Mesendoderm (in vitro differentiated cells): Measurements from ENCODE around the gene UBE2QL1. TPM values are rescaled to one million over a fixed set of nuclear protein-coding genes. Genes with fewer than 3 reads are reported as not detected.
A peak's percentile ranks its signal among the peaks of the same experiment; 100 is the strongest.

Source experiments
- DNase-seq: peaks from one replicate; pipeline ENCODE4 v3.0.0; 2013
- H2AK5ac ChIP-seq: 2 replicates; pipeline ENCODE4 v1.6.1; 2013; ENCODE audit warnings: low read length, inconsistent platforms
- H2BK120ac ChIP-seq: 2 replicates; pipeline ENCODE4 v1.6.1; 2013; ENCODE audit warnings: low read depth, mild to moderate bottlenecking, low read length, moderate library complexity, mixed read lengths
- H2BK15ac ChIP-seq: replicated peaks from 2 replicates; pipeline ENCODE4 v1.6.1; 2013; ENCODE audit warnings: low read depth, mild to moderate bottlenecking, moderate library complexity
- H2BK5ac ChIP-seq: 2 replicates; pipeline ENCODE4 v1.6.1; 2013; ENCODE audit warnings: low read length, inconsistent platforms
- H3K18ac ChIP-seq: 2 replicates; pipeline ENCODE4 v1.6.1; 2013; ENCODE audit warnings: mild to moderate bottlenecking, low read length, mixed read lengths
- H3K23ac ChIP-seq: one replicate; pipeline ENCODE4 v1.6.1; 2013; ENCODE audit warnings: low read length
- H3K27ac ChIP-seq: 2 replicates; pipeline ENCODE4 v1.5.1; 2013; ENCODE audit warnings: low read depth, mild to moderate bottlenecking, inconsistent platforms, low read length, moderate library complexity
- H3K27me3 ChIP-seq: 2 replicates; pipeline ENCODE4 v1.6.1; 2013; ENCODE audit warnings: low read length, control low read depth, mild to moderate bottlenecking, inconsistent platforms; ENCODE audit not compliant: insufficient read depth, poor library complexity
- H3K36me3 ChIP-seq: 2 replicates; pipeline ENCODE4 v1.6.1; 2013; ENCODE audit warnings: low read length, inconsistent platforms; ENCODE audit not compliant: control insufficient read depth, insufficient read depth
- H3K4ac ChIP-seq: one replicate; pipeline ENCODE4 v1.6.1; 2013; ENCODE audit warnings: low read depth, mild to moderate bottlenecking, low read length, moderate library complexity
- H3K4me1 ChIP-seq: 2 replicates; pipeline ENCODE4 v1.6.1; 2013; ENCODE audit warnings: low read depth, low read length, inconsistent platforms; ENCODE audit not compliant: control insufficient read depth
- H3K4me2 ChIP-seq: 2 replicates; pipeline ENCODE4 v1.6.1; 2013; ENCODE audit warnings: low read length
- H3K4me3 ChIP-seq: 2 replicates; pipeline ENCODE4 v1.5.1; 2013; ENCODE audit warnings: mild to moderate bottlenecking, low read length
- H3K56ac ChIP-seq: one replicate; pipeline ENCODE4 v1.6.1; 2013; ENCODE audit warnings: low read length
- H3K79me1 ChIP-seq: 2 replicates; pipeline ENCODE4 v1.6.1; 2013; ENCODE audit warnings: low read length, inconsistent platforms
- H3K79me2 ChIP-seq: 2 replicates; pipeline ENCODE4 v1.6.1; 2013; ENCODE audit warnings: mild to moderate bottlenecking, low read length; ENCODE audit not compliant: control insufficient read depth, insufficient read depth
- H3K9ac ChIP-seq: 2 replicates; pipeline ENCODE4 v1.6.1; 2013; ENCODE audit warnings: low read length, inconsistent platforms
- H4K5ac ChIP-seq: one replicate; pipeline ENCODE4 v1.6.1; 2013; ENCODE audit warnings: low read length
- H4K8ac ChIP-seq: one replicate; pipeline ENCODE4 v1.6.1; 2013; ENCODE audit warnings: low read depth, mild to moderate bottlenecking, control low read depth, low read length, moderate library complexity
- WGBS: extraction: QIAGEN DNeasy Blood & Tissue Kit; methylation state at CpG from one replicate; pipeline ENCODE4 v1.1.7; 2013; ENCODE audit warnings: low lambda C conversion rate, missing lambda C conversion rate; ENCODE audit not compliant: insufficient coverage; ENCODE audit errors: extremely low coverage; 5-methylcytosine and 5-hydroxymethylcytosine counted together
- polyA plus RNA-seq, 2 experiments: library from polyadenylated mRNA; stranded (reverse); fragments of 200-250 nt; gene quantifications; one replicate each; pipeline ENCODE4 v1.2.3, GENCODE V29; 2013

The UBE2QL1 gene
- 0.32 TPM for polyA plus RNA-seq (2013, experiment 1 of 2)
- polyA plus RNA-seq (2013, experiment 2 of 2): 0.36 TPM

DNA sequence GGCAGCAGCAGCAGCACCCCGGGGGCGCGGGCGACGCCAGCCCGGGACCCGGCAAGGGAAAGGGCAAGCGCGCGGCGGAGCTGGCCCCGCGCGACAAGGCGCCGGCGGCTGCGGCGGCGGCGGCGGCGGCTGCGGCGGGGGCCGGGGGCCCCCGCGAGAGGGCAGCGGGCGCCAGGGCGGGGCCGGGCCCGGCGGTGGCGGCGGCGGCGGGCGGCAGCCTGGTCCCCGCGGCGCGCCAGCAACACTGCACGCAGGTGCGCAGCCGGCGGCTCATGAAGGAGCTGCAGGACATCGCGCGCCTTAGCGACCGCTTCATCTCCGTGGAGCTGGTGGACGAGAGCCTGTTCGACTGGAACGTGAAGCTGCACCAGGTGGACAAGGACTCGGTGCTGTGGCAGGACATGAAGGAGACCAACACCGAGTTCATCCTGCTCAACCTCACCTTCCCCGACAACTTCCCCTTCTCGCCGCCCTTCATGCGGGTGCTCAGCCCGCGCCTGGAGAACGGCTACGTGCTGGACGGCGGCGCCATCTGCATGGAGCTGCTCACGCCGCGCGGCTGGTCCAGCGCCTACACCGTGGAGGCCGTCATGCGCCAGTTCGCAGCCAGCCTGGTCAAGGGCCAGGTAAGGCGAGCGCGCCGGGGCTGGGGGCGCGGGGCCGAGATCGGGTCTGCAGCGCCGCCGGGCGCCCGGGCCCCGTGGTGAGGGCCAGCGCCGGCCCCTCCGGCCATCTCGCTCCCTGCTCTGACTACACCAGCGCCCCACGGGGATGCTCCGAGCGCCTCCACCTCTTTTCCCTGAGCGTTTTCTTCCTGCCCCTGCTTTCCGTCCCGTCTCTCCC is at the start of gene UBE2QL1:
Gene UBE2QL1, plus strand, starts transcription at position 238 of the 843 bp plus-strand sequence. Its CDS starts 35 bp downstream, at position 273.
- WGBS: no CpG with 5 or more reads among the region's 103 CpGs
- H3K4me3 ChIP-seq: peak within 1 kb of the TSS; percentile 26
- no peak within 1 kb of the TSS for H4K5ac ChIP-seq

GRCh38 chr5:6399980-6400910 is 48.4 kb upstream of the UBE2QL1 start:
- Histone ChIP-seq H3K4ac (no peak overlapping the region), H2BK15ac (no peak overlapping the region), H4K8ac (no peak overlapping the region), H3K56ac (no peak overlapping the region), H3K36me3 (no peaks in the 10 kb centered on the region), H4K5ac (no peak overlapping the region), H2BK5ac (no peak overlapping the region), H3K4me3 (no peak overlapping the region), H3K9ac (no peak overlapping the region), H3K18ac (no peak overlapping the region), H3K27ac (no peak overlapping the region), H3K4me1 (no peaks in the 10 kb centered on the region), H3K27me3 (no peaks in the 10 kb centered on the region), H2AK5ac (no peak overlapping the region), H3K4me2 (no peak overlapping the region), H3K79me1 (no peaks in the 10 kb centered on the region), H3K23ac (no peak overlapping the region), H3K79me2 (no peaks in the 10 kb centered on the region), H2BK120ac (no peak overlapping the region)
- no peak for DNase-seq
- WGBS: no CpG with 5 or more reads among the region's 13 CpGs

More for the DNA sequence above, at the start of gene UBE2QL1:
- DNase-seq: peak; percentile 47
- no peak within 1 kb of the TSS for H2AK5ac ChIP-seq
- H3K56ac ChIP-seq: peak within 1 kb of the TSS; percentile 70
- no peak within 1 kb of the TSS for H2BK120ac ChIP-seq
- no peak within 1 kb of the TSS for H2BK15ac ChIP-seq
- no peaks in the 10 kb centered on the region for H3K79me1 ChIP-seq
- no peaks in the 10 kb centered on the region for H3K36me3 ChIP-seq
- H3K9ac ChIP-seq: peak within 1 kb of the TSS; percentile 45
- no peak within 1 kb of the TSS for H3K4ac ChIP-seq
- H3K79me2 ChIP-seq: no peaks in the 10 kb centered on the region
- no peak within 1 kb of the TSS for H3K27ac ChIP-seq
- H3K18ac ChIP-seq: no peak within 1 kb of the TSS
- peaks cover 4% of the 10 kb centered on the region for H3K4me1 ChIP-seq
- H3K27me3 ChIP-seq: peaks cover 15% of the 10 kb centered on the region
- no peak within 1 kb of the TSS for H2BK5ac ChIP-seq
- peak within 1 kb of the TSS; percentile 85 for H3K4me2 ChIP-seq
- no peak within 1 kb of the TSS for H3K23ac ChIP-seq
- no peak within 1 kb of the TSS for H4K8ac ChIP-seq

- H3K4me1 ChIP-seq: no peaks in the 10 kb centered on the region
- H3K23ac ChIP-seq: no peak overlapping the region
- no peak overlapping the region for H3K4ac ChIP-seq
- H3K4me3 ChIP-seq: no peak overlapping the region
- WGBS: no CpG with 5 or more reads among the region's 2 CpGs
- no peak overlapping the region for H2AK5ac ChIP-seq
- no peak overlapping the region for H2BK5ac ChIP-seq
- H2BK15ac ChIP-seq: no peak overlapping the region
- H3K36me3 ChIP-seq: no peaks in the 10 kb centered on the region
- no peak overlapping the region for H3K4me2 ChIP-seq
- no peaks in the 10 kb centered on the region for H3K79me1 ChIP-seq
- H3K9ac ChIP-seq: no peak overlapping the region
- H3K27me3 ChIP-seq: no peaks in the 10 kb centered on the region
- H3K56ac ChIP-seq: no peak overlapping the region
- H4K5ac ChIP-seq: no peak overlapping the region
- no peak overlapping the region for H2BK120ac ChIP-seq
- no peak overlapping the region for H3K27ac ChIP-seq
- H4K8ac ChIP-seq: no peak overlapping the region
- no peak for DNase-seq
- H3K18ac ChIP-seq: no peak overlapping the region
- H3K79me2 ChIP-seq: no peaks in the 10 kb centered on the region
These were observed 47.2 kb upstream of the UBE2QL1 start for GRCh38 chr5:6401410-6401809.

GRCh38 chr5:6402939-6403338 is 45.7 kb upstream of the UBE2QL1 start:
- no CpG with 5 or more reads among the region's 6 CpGs for WGBS
- no peaks in the 10 kb centered on the region for H3K4me1 ChIP-seq
- H3K56ac ChIP-seq: no peak overlapping the region
- no peaks in the 10 kb centered on the region for H3K79me2 ChIP-seq
- no peak overlapping the region for H3K4me2 ChIP-seq
- H4K8ac ChIP-seq: no peak overlapping the region
- H2AK5ac ChIP-seq: no peak overlapping the region
- no peak overlapping the region for H2BK120ac ChIP-seq
- H4K5ac ChIP-seq: no peak overlapping the region
- H3K27ac ChIP-seq: no peak overlapping the region
- H2BK15ac ChIP-seq: no peak overlapping the region
- H3K9ac ChIP-seq: no peak overlapping the region
- H3K27me3 ChIP-seq: no peaks in the 10 kb centered on the region
- no peak for DNase-seq
- no peak overlapping the region for H3K4me3 ChIP-seq
- H3K18ac ChIP-seq: no peak overlapping the region
- H3K36me3 ChIP-seq: no peaks in the 10 kb centered on the region
- H2BK5ac ChIP-seq: no peak overlapping the region
- no peaks in the 10 kb centered on the region for H3K79me1 ChIP-seq
- H3K23ac ChIP-seq: no peak overlapping the region
- no peak overlapping the region for H3K4ac ChIP-seq

- Histone ChIP-seq H4K5ac (no peak overlapping the region), H3K79me1 (no peaks in the 10 kb centered on the region), H3K4me3 (no peak overlapping the region), H3K18ac (no peak overlapping the region), H2AK5ac (no peak overlapping the region), H4K8ac (no peak overlapping the region), H3K27me3 (no peaks in the 10 kb centered on the region), H3K4me1 (no peaks in the 10 kb centered on the region), H3K27ac (no peak overlapping the region), H3K36me3 (no peaks in the 10 kb centered on the region), H3K56ac (no peak overlapping the region), H3K79me2 (no peaks in the 10 kb centered on the region), H3K23ac (no peak overlapping the region), H3K4ac (no peak overlapping the region), H2BK120ac (no peak overlapping the region), H2BK5ac (no peak overlapping the region), H3K9ac (no peak overlapping the region), H3K4me2 (no peak overlapping the region), H2BK15ac (no peak overlapping the region)
- no peak for DNase-seq
- no CpG with 5 or more reads among the region's 4 CpGs for WGBS
These were observed 45.2 kb upstream of the UBE2QL1 start for GRCh38 chr5:6403416-6403815.
